Urinary bladder (tissue), 4 donors: ENCODE measurements around the gene SPDEF. TPM values are rescaled to one million over a fixed set of nuclear protein-coding genes. Genes with fewer than 3 reads are reported as not detected.
A peak's percentile ranks its signal among the peaks of the same experiment; 100 is the strongest.

ENCODE experiments used
- DNase-seq: peaks from one replicate; pipeline ENCODE4 v3.0.0-alpha.2; 2015; ENCODE audit errors: extremely low spot score
- H3K27ac ChIP-seq: one replicate; pipeline ENCODE4 v1.5.1; 2013; ENCODE audit warnings: low read depth, mild to moderate bottlenecking, moderate library complexity
- H3K36me3 ChIP-seq: one replicate; pipeline ENCODE4 v1.6.1; 2013; ENCODE audit warnings: mild to moderate bottlenecking, moderate library complexity; ENCODE audit not compliant: insufficient read depth
- H3K4me1 ChIP-seq: one replicate; pipeline ENCODE4 v1.6.1; 2013; ENCODE audit warnings: mild to moderate bottlenecking, moderate library complexity; ENCODE audit not compliant: insufficient read depth
- H3K4me3 ChIP-seq: one replicate; pipeline ENCODE4 v1.5.1; 2013; ENCODE audit warnings: low read depth, low read length
- WGBS: extraction: QIAGEN DNeasy Blood & Tissue Kit; methylation state at CpG from one replicate; pipeline ENCODE4 v1.1.7; 2013; 5-methylcytosine and 5-hydroxymethylcytosine counted together
- polyA plus RNA-seq: library from polyadenylated mRNA; stranded (reverse); fragments of 200-250 nt; gene quantifications from one replicate; pipeline ENCODE4 v1.2.3, GENCODE V29; 2013
- total RNA-seq: library from RNA; depleted of rRNA; stranded (reverse); fragments of >200 nt; gene quantifications from one replicate; pipeline ENCODE4 v1.2.3, GENCODE V29; 2014
- donor health status: healthy with polysubstance abuse.
- donor health status: healthy.

SPDEF gene
- total and polyA plus RNA-seq, 2 donors, result 0.16 TPM

DNA sequence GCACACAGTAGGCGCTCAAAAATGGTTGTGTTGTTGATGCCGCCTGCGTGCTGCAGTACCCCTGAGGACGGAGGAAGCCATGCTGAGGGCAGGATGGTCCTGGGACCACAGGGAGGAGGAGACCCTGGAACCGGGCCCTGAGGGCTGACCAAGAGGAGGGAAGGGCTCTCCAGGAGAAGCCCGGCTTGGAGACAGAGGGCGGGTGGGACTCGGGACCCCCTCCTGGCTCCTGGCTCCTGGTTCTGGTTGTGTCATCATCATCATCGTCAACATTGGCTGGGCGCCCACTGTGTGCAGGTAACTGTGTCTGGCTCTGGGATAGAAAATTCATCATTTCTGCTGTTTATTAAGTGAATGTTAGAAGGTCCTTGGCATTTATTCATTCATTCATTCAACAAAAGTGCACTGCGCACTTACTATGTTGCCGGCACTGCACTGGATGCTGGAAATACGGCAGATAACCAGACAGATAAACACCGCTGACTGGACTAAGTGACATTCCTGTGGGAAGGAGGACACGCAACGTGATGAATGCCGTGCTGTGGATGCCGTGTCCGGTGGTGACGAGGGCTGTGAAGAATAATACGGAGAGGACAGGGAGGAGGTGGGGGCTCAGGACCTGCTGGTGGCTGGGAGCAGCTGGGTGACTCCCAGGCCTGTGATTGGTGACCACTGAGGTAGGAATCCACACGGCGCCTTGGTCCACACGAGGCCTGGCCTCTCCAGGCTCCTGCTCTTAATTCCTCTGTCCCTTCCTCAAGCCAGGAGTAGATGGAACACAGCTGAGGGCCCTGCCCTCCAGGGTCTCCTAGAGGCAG lies 35.3 kb downstream of the SPDEF start:
- no peak for DNase-seq
- Histone ChIP-seq H3K4me1 (no peaks in the 10 kb centered on the region), H3K4me3 (no peak overlapping the region), H3K36me3 (no peaks in the 10 kb centered on the region), H3K27ac (no peak overlapping the region)
- 82% methylated on average over 24 of the region's 24 CpGs for WGBS

DNA sequence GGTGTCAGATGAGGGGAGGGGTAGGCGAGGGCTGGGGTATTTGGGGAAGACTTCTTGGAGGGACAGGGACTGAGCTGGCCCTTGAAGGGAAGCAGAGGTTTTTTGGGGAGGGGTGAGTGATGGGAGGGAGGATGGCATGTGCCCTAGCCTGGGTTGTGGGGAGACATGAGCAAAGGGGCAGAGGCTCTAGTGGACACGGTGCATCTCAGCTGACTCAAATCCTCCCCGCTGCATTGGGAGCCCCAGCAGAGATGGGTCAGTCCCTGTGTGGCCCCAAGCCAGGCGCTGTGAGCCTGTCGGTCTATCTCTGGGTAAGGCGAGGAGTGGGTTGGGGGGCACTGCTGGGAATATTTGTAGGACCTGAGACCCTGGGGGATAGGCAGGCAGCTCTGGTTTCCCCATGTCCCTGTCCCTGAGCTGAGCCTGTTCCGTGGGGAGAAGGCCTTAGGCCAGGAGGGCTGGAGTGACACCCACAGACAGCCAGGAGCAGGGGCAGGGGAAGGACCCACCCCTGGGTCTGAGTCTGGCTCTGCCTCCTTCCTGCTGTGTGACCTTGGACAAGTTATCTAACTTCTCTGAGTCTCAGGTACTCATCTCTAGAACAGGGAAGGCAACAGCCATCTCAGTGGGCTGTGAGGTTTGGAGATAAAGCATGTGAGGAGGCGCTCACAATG lies 36.0 kb downstream of the SPDEF start:
- H3K36me3 ChIP-seq, result no peaks in the 10 kb centered on the region
- 90% methylated on average over 8 of the region's 8 CpGs for WGBS
- H3K4me3 ChIP-seq, result no peak overlapping the region
- DNase-seq, result no peak
- no peak overlapping the region for H3K27ac ChIP-seq
- H3K4me1 ChIP-seq, result no peaks in the 10 kb centered on the region

- Histone ChIP-seq H3K4me1 (no peaks in the 10 kb centered on the region), H3K4me3 (no peak overlapping the region), H3K27ac (no peak overlapping the region), H3K36me3 (no peaks in the 10 kb centered on the region)
- WGBS, result 93% methylated on average over 4 of the region's 4 CpGs
- DNase-seq, result no peak
Measured at GRCh38 chr6:34518669-34519365, 37.3 kb downstream of the SPDEF start.

DNA sequence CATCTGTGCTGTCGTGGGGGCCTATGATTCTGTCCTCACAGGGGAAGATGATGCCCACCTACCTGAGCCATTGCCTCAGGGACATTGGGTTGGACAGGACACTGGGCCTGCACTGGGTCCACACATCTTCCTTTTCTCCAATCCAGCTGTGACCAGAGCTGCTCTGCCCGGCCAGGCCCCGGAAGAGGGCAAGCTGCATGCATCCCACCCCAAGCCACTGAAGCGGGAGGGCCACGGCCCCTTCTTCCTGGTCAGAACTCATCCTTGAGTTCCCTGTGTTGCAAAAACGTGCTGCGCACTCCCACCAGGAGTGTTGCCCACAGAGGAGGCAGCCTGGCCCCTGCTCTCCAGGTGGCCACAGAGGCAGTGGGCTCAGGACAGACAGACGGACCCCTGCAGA lies 38.2 kb downstream of the SPDEF start:
- Histone ChIP-seq H3K4me1 (no peaks in the 10 kb centered on the region), H3K4me3 (no peak overlapping the region), H3K27ac (no peak overlapping the region), H3K36me3 (no peaks in the 10 kb centered on the region)
- WGBS, result 91% methylated on average over 8 of the region's 8 CpGs
- no peak for DNase-seq

DNA sequence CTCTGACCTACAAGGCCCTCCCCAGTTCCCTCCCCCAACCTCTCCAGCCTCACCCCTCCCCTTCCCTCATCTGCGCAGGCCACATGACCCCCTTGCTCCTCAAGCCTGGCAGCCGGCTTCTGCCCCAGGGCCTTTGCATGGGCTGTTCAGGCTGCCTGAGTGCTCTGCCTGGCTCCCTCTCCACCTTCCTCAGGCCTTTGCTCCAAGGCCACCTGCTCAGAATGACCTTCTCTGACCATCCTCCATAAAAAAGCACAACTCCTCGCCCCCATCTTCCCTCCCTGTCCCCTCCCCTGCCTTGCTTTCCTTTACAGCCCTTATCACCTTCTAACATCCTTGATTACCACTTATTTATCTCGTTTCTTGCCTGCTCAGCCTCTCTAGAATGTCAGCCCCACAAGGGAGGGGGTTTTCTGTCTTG lies 38.7 kb downstream of the SPDEF start:
- 85% methylated on average over 4 of the region's 4 CpGs for WGBS

GRCh38 chr6:34516391-34517324 lies 39.5 kb downstream of the SPDEF start:
- H3K4me1 ChIP-seq, result no peaks in the 10 kb centered on the region
- WGBS, result 89% methylated on average over 22 of the region's 22 CpGs
- H3K27ac ChIP-seq, result no peak overlapping the region
- H3K4me3 ChIP-seq, result no peak overlapping the region
- DNase-seq, result no peak
- H3K36me3 ChIP-seq, result no peaks in the 10 kb centered on the region

More for the DNA sequence above, 38.7 kb downstream of the SPDEF start:
- H3K27ac ChIP-seq, result no peak overlapping the region
- no peak for DNase-seq
- no peaks in the 10 kb centered on the region for H3K4me1 ChIP-seq
- no peaks in the 10 kb centered on the region for H3K36me3 ChIP-seq
- H3K4me3 ChIP-seq, result no peak overlapping the region

GRCh38 chr6:34515473-34516387 lies 40.4 kb downstream of the SPDEF start:
- no peak overlapping the region for H3K27ac ChIP-seq
- DNase-seq, result no peak
- no peaks in the 10 kb centered on the region for H3K36me3 ChIP-seq
- WGBS, result 84% methylated on average over 13 of the region's 13 CpGs
- no peaks in the 10 kb centered on the region for H3K4me1 ChIP-seq
- H3K4me3 ChIP-seq, result no peak overlapping the region

GRCh38 chr6:34514593-34515472 lies 41.3 kb downstream of the SPDEF start:
- Histone ChIP-seq H3K27ac (no peak overlapping the region), H3K36me3 (no peaks in the 10 kb centered on the region), H3K4me3 (no peak overlapping the region), H3K4me1 (no peaks in the 10 kb centered on the region)
- WGBS, result 29% methylated on average over 34 of the region's 34 CpGs
- peak; percentile 61 for DNase-seq

GRCh38 chr6:34514112-34514511 lies 42.0 kb downstream of the SPDEF start:
- WGBS, result 90% methylated on average over 8 of the region's 8 CpGs
- Histone ChIP-seq H3K4me3 (no peak overlapping the region), H3K27ac (no peak overlapping the region), H3K36me3 (no peaks in the 10 kb centered on the region), H3K4me1 (no peaks in the 10 kb centered on the region)
- no peak for DNase-seq

- no peak overlapping the region for H3K4me3 ChIP-seq
- H3K4me1 ChIP-seq, result no peaks in the 10 kb centered on the region
- 93% methylated on average over 4 of the region's 4 CpGs for WGBS
- DNase-seq, result no peak
- H3K27ac ChIP-seq, result no peak overlapping the region
- no peaks in the 10 kb centered on the region for H3K36me3 ChIP-seq
Measured at GRCh38 chr6:34513646-34514045, 42.5 kb downstream of the SPDEF start.

- 85% methylated on average over 5 of the region's 5 CpGs for WGBS
- Histone ChIP-seq H3K27ac (no peak overlapping the region), H3K4me1 (no peaks in the 10 kb centered on the region), H3K4me3 (no peak overlapping the region), H3K36me3 (no peaks in the 10 kb centered on the region)
- DNase-seq, result no peak
Measured at GRCh38 chr6:34512738-34513115, 43.4 kb downstream of the SPDEF start.
